CD14-positive monocyte (primary cell): ENCODE results near the gene CHRNB4. TPM values are rescaled to one million over a fixed set of nuclear protein-coding genes. Genes with fewer than 3 reads are reported as not detected.

Experiments
- DNase-seq, 3 donors: peaks; one replicate each; pipeline ENCODE4 v3.0.0-alpha.2; 2011 to 2022
- H2AFZ ChIP-seq: 2 replicates; pipeline ENCODE4 v1.6.0; 2012; ENCODE audit warnings: mild to moderate bottlenecking, low read depth, low read length, inconsistent platforms; ENCODE audit not compliant: insufficient read depth, poor library complexity, severe bottlenecking
- H3K27ac ChIP-seq, 2 donors: 1 replicate in 1 of 2; 2 replicates in 1 of 2; pipeline ENCODE4 v1.5.1; 2012 to 2013; ENCODE audit warnings: low read length in 2 of 2, control low read depth in 1 of 2, inconsistent platforms in 1 of 2, low read depth in 1 of 2, mild to moderate bottlenecking in 1 of 2
- H3K27me3 ChIP-seq, 2 donors: one replicate each; pipeline versions ENCODE4 v1.6.0 to v1.6.1; 2011 to 2013; ENCODE audit warnings: low read length in 2 of 2; ENCODE audit not compliant: control insufficient read depth in 2 of 2, insufficient read depth in 2 of 2
- H3K36me3 ChIP-seq, 2 donors: replicated peaks in 1 of 2; 1 replicate in 1 of 2; 2 replicates in 1 of 2; pipeline versions ENCODE4 v1.5.1 to v1.6.1; 2012 to 2013; ENCODE audit warnings: low read length in 2 of 2, control low read depth in 1 of 2, inconsistent platforms in 1 of 2, mild to moderate bottlenecking in 1 of 2; ENCODE audit not compliant: insufficient read depth in 2 of 2, control insufficient read depth in 1 of 2
- H3K4me1 ChIP-seq, 2 donors: 1 replicate in 1 of 2; 2 replicates in 1 of 2; pipeline versions ENCODE4 v1.5.1 to v1.6.1; 2012 to 2013; ENCODE audit warnings: low read length in 2 of 2, control low read depth in 1 of 2, inconsistent platforms in 1 of 2, mild to moderate bottlenecking in 1 of 2, moderate library complexity in 1 of 2; ENCODE audit not compliant: insufficient read depth in 2 of 2, control insufficient read depth in 1 of 2
- H3K4me2 ChIP-seq: replicated peaks from 2 replicates; pipeline ENCODE3; 2012; ENCODE audit warnings: low read length, moderate library complexity, mild to moderate bottlenecking; ENCODE audit not compliant: poor library complexity, severe bottlenecking; ENCODE audit errors: extremely low read depth
- H3K4me3 ChIP-seq, 3 experiments: fragments of 200-600 bp in 1 of 3; sonication (generic) in 1 of 3; replicated peaks in 1 of 3; 1 replicate in 2 of 3; 2 replicates in 1 of 3; pipeline ENCODE4 v1.5.1; 2011 to 2013; ENCODE audit warnings: low read length in 3 of 3, mild to moderate bottlenecking in 3 of 3, control low read depth in 2 of 3, low read depth in 2 of 3, inconsistent platforms in 1 of 3, moderate library complexity in 1 of 3
- H3K79me2 ChIP-seq: 2 replicates; pipeline ENCODE4 v1.6.0; 2012; ENCODE audit warnings: mild to moderate bottlenecking, control low read depth, inconsistent platforms, low read length, moderate library complexity; ENCODE audit not compliant: insufficient read depth
- H3K9ac ChIP-seq: 2 replicates; pipeline ENCODE4 v1.6.0; 2017; ENCODE audit warnings: low read length, mild to moderate bottlenecking; ENCODE audit not compliant: insufficient read depth, poor library complexity, severe bottlenecking
- H3K9me3 ChIP-seq, 2 donors: replicated peaks in 1 of 2; 1 replicate in 1 of 2; 2 replicates in 1 of 2; pipeline versions ENCODE4 v1.5.1 to v1.6.1; 2012 to 2013; ENCODE audit warnings: low read length in 2 of 2, control low read depth in 1 of 2; ENCODE audit not compliant: control insufficient read depth in 1 of 2, insufficient read depth in 1 of 2
- H4K20me1 ChIP-seq: 2 replicates; pipeline ENCODE4 v1.6.0; 2012; ENCODE audit warnings: mild to moderate bottlenecking, low read length, control low read depth, moderate library complexity; ENCODE audit not compliant: insufficient read depth
- H3K27ac Mint-ChIP-seq, 7 donors: one replicate each; pipeline ENCODE4 v1.8.0; 2020; ENCODE audit warnings: mild to moderate bottlenecking in 7 of 7, mixed read lengths in 7 of 7, moderate library complexity in 6 of 7, inconsistent platforms in 2 of 7
- H3K27me3 Mint-ChIP-seq, 3 donors: one replicate each; pipeline ENCODE4 v1.8.0; 2021 to 2022; ENCODE audit warnings: low read depth in 3 of 3, mild to moderate bottlenecking in 3 of 3, mixed read lengths in 3 of 3, moderate library complexity in 3 of 3, inconsistent platforms in 1 of 3
- H3K36me3 Mint-ChIP-seq, 2 donors: one replicate each; pipeline ENCODE4 v1.8.0; 2020; ENCODE audit warnings: mixed read lengths in 2 of 2, inconsistent platforms in 1 of 2, mild to moderate bottlenecking in 1 of 2
- H3K4me1 Mint-ChIP-seq: one replicate; pipeline ENCODE4 v1.8.0; 2020; ENCODE audit warnings: mild to moderate bottlenecking, mixed read lengths
- H3K4me3 Mint-ChIP-seq, 2 donors: one replicate each; pipeline ENCODE4 v1.8.0; 2020; ENCODE audit warnings: mild to moderate bottlenecking in 2 of 2, mixed read lengths in 2 of 2, moderate library complexity in 1 of 2
- H3K9me3 Mint-ChIP-seq, 7 donors: one replicate each; pipeline ENCODE4 v1.8.0; 2020 to 2022; ENCODE audit warnings: mixed read lengths in 7 of 7, mild to moderate bottlenecking in 6 of 7, moderate library complexity in 6 of 7, inconsistent platforms in 2 of 7
- WGBS: methylation state at CpG from one replicate; pipeline ENCODE4 v1.1.5; 2013; ENCODE audit warnings: missing lambda C conversion rate; ENCODE audit not compliant: insufficient coverage; 5-methylcytosine and 5-hydroxymethylcytosine counted together
- intact Hi-C, 2 donors: fragments of 100-400 bp; cut with micrococcal nuclease; formaldehyde crosslinking; loops; one replicate each; pipeline versions ENCODE4 v1.15.0 to v1.15.1; 2023
- polyA plus RNA-seq, 3 donors: library from polyadenylated mRNA; depleted of rRNA in 1 of 3; unstranded in 2 of 3; stranded (reverse) in 1 of 3; fragments of 300-500 nt in 2 of 3; fragments of >200 nt in 1 of 3; fragmentation: Illumina TruSeq in 2 of 3; gene quantifications; 1 replicate in 2 of 3; 2 replicates in 1 of 3; pipeline ENCODE4 v1.2.3, GENCODE V29; 2012 to 2021
- TF ChIP-seq, protein P1 (sequence below): fragments of 200-600 bp; IDR thresholded peaks from one replicate; pipeline ENCODE4 v1.8.0; 2022; ENCODE audit warnings: antibody characterized with exemption, mild to moderate bottlenecking

CHRNB4 gene
- polyA plus RNA-seq, 3 donors, result not detected

- H3K4me2 ChIP-seq, result no peak overlapping the region
- no peaks in the 10 kb centered on the region for H4K20me1 ChIP-seq
- H3K4me1 ChIP-seq, result peaks cover 18 to 19% of the 10 kb centered on the region in 2 donors
- intact Hi-C loops, result no loop called here
- Mint-ChIP-seq H3K27ac (no peak overlapping the region), H3K4me1 (peaks cover 19% of the 10 kb centered on the region), H3K9me3 (peaks cover 0 to 1% (median 0%) of the 10 kb centered on the region in 7 donors), H3K27me3 (peaks cover 0 to 3% (median 1%) of the 10 kb centered on the region in 3 donors), H3K36me3 (no peaks in the 10 kb centered on the region), H3K4me3 (no peak overlapping the region)
- no peak overlapping the region for H2AFZ ChIP-seq
- no peak overlapping the region for H3K27ac ChIP-seq
- no peak for DNase-seq
- no peaks in the 10 kb centered on the region for H3K9me3 ChIP-seq
- no peak overlapping the region for H3K4me3 ChIP-seq
- H3K27me3 ChIP-seq, result no peaks in the 10 kb centered on the region
- no peaks in the 10 kb centered on the region for H3K36me3 ChIP-seq
- H3K9ac ChIP-seq, result no peak overlapping the region
- TF ChIP-seq, protein P1, sequence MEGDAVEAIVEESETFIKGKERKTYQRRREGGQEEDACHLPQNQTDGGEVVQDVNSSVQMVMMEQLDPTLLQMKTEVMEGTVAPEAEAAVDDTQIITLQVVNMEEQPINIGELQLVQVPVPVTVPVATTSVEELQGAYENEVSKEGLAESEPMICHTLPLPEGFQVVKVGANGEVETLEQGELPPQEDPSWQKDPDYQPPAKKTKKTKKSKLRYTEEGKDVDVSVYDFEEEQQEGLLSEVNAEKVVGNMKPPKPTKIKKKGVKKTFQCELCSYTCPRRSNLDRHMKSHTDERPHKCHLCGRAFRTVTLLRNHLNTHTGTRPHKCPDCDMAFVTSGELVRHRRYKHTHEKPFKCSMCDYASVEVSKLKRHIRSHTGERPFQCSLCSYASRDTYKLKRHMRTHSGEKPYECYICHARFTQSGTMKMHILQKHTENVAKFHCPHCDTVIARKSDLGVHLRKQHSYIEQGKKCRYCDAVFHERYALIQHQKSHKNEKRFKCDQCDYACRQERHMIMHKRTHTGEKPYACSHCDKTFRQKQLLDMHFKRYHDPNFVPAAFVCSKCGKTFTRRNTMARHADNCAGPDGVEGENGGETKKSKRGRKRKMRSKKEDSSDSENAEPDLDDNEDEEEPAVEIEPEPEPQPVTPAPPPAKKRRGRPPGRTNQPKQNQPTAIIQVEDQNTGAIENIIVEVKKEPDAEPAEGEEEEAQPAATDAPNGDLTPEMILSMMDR, result no peak
- no peaks in the 10 kb centered on the region for H3K79me2 ChIP-seq
- 98% methylated on average over 8 of the region's 8 CpGs for WGBS
Observed at GRCh38 chr15:78685925-78686324, 44.9 kb upstream of the CHRNB4 start.

DNA sequence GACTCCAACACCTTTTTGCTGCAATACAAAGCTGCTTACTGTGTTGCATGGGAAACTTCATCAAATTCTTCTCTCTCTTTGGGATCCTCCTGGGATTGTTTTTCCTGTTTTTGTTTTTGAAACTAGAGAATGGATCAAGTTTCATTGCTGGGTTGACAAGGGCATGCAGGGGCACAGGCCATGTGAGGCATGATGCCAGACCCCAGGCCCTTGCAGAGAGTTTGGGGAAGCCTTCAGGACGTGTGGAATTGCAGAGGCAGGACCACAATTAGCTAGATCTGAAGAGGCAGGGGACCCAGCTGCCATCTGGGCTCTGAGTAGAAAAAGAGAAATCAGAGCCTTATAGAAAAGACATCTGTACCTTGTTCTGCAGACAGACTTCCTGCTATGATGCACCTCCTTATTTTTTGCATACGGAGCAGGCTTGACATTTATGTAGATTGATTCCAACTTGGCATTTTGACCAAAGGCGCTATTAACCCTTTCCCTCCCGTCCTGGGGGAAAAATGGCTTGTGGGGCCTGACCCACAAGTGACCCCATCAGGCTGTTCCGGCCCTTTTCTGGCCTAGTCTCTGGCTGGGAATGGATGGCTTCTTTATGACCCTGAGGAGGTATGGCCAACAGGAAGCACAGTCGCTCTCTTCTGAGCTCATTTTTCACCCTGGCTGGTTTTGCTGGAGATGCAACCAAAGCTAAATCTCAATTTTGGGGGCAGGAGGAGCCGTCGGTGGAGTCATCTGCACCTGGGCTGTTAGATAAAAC is 44.3 kb upstream of the CHRNB4 start:
- Histone ChIP-seq H3K79me2 (no peaks in the 10 kb centered on the region), H3K27me3 (no peaks in the 10 kb centered on the region), H3K9ac (no peak overlapping the region), H3K36me3 (no peaks in the 10 kb centered on the region), H2AFZ (no peak overlapping the region), H3K4me2 (no peak overlapping the region), H3K4me3 (no peak overlapping the region), H4K20me1 (no peaks in the 10 kb centered on the region), H3K4me1 (peaks cover 24 to 25% of the 10 kb centered on the region in 2 donors), H3K9me3 (no peaks in the 10 kb centered on the region), H3K27ac (no peak overlapping the region)
- DNase-seq, result no peak
- H3K9me3 Mint-ChIP-seq, result peaks cover 0 to 1% (median 0%) of the 10 kb centered on the region in 7 donors
- TF ChIP-seq, protein P1, result no peak
- no peaks in the 10 kb centered on the region for H3K36me3 Mint-ChIP-seq
- intact Hi-C loops, result no loop called here
- H3K4me1 Mint-ChIP-seq, result peaks cover 24% of the 10 kb centered on the region
- no peak overlapping the region for H3K4me3 Mint-ChIP-seq
- 50% methylated on average over 2 of the region's 8 CpGs for WGBS
- peaks cover 0 to 3% (median 1%) of the 10 kb centered on the region in 3 donors for H3K27me3 Mint-ChIP-seq
- no peak overlapping the region for H3K27ac Mint-ChIP-seq
